Measurements from ENCODE around the gene NKX1-2.
"Not testable (repeated sequence)": the region's sequence is repeated elsewhere in the genome, so short reads cannot be mapped to it uniquely, and the experiment has no call there.

NKX1-2 gene

GRCh38 chr10:124449170-124450011 is 444 bp downstream of the NKX1-2 start:
- DNase-seq (ENCODE audit: low spot score), result no peak

- peak; percentile 57 for DNase-seq (ENCODE audit: low spot score)
Observed at GRCh38 chr10:124448696-124449169, 1.1 kb downstream of the NKX1-2 start.

- DNase-seq (ENCODE audit: low spot score), result no peak
Observed at GRCh38 chr10:124447751-124448466, 1.9 kb downstream of the NKX1-2 start.

- DNase-seq (ENCODE audit: low spot score), result peak; percentile 14
Observed at GRCh38 chr10:124446830-124447750, 2.7 kb downstream of the NKX1-2 start.

GRCh38 chr10:124441694-124442093 is 8.1 kb downstream of the NKX1-2 start:
- not testable (repeated sequence) for DNase-seq (ENCODE audit: low spot score)

GRCh38 chr10:124436191-124436638 is 13.6 kb downstream of the NKX1-2 start:
- no peak for DNase-seq (ENCODE audit: low spot score)

- not testable (repeated sequence) for DNase-seq (ENCODE audit: low spot score)
Observed at GRCh38 chr10:124435683-124436082, 14.2 kb downstream of the NKX1-2 start.

- no peak for DNase-seq (ENCODE audit: low spot score)
Observed at GRCh38 chr10:124433461-124433860, 16.4 kb downstream of the NKX1-2 start.

- DNase-seq (ENCODE audit: low spot score), result no peak
Observed at GRCh38 chr10:124430077-124430476, 19.8 kb downstream of the NKX1-2 start.

- DNase-seq (ENCODE audit: low spot score), result no peak
Observed at GRCh38 chr10:124429576-124429975, 20.3 kb downstream of the NKX1-2 start.

- no peak for DNase-seq (ENCODE audit: low spot score)
Observed at GRCh38 chr10:124428207-124428777, 21.5 kb downstream of the NKX1-2 start.

- no peak for DNase-seq (ENCODE audit: low spot score)
Observed at GRCh38 chr10:124425227-124425962, 24.4 kb downstream of the NKX1-2 start.

- no peak for DNase-seq (ENCODE audit: low spot score)
Observed at GRCh38 chr10:124423813-124424212, 26.0 kb downstream of the NKX1-2 start.

GRCh38 chr10:124422742-124423141 is 27.1 kb downstream of the NKX1-2 start:
- DNase-seq (ENCODE audit: low spot score), result no peak

- DNase-seq (ENCODE audit: low spot score), result no peak
Observed at GRCh38 chr10:124420254-124420653, 29.6 kb downstream of the NKX1-2 start.

GRCh38 chr10:124419635-124420034 is 30.2 kb downstream of the NKX1-2 start:
- DNase-seq (ENCODE audit: low spot score), result no peak

- peak; percentile 99 for DNase-seq (ENCODE audit: low spot score)
Observed at GRCh38 chr10:124418726-124419501, 30.9 kb downstream of the NKX1-2 start, which contains the start of gene OAT. Gene OAT, minus strand, starts transcription at chr10:124418923. Its CDS starts 6,752 bp downstream, at chr10:124412171.

- peak; percentile 70 for DNase-seq (ENCODE audit: low spot score)
Observed at GRCh38 chr10:124417895-124418725, 31.7 kb downstream of the NKX1-2 start.

- DNase-seq (ENCODE audit: low spot score), result no peak
Observed at GRCh38 chr10:124416733-124417132, 33.1 kb downstream of the NKX1-2 start.
